Muscle layer of duodenum (tissue), 2 donors: ENCODE results near the gene DRC1.

Experiments used
- H3K27ac ChIP-seq: one replicate; pipeline ENCODE4 v1.7.0; 2013; ENCODE audit warnings: mild to moderate bottlenecking, low read length
- H3K27me3 ChIP-seq: one replicate; pipeline ENCODE4 v1.7.0; 2013; ENCODE audit warnings: low read depth, mild to moderate bottlenecking, control low read depth, low read length
- H3K36me3 ChIP-seq, 2 donors: one replicate each; pipeline ENCODE4 v1.7.0; 2013; ENCODE audit warnings: low read length in 2 of 2, control low read depth in 1 of 2, mild to moderate bottlenecking in 1 of 2; ENCODE audit not compliant: insufficient read depth in 2 of 2, control insufficient read depth in 1 of 2
- H3K4me1 ChIP-seq, 2 donors: one replicate each; pipeline ENCODE4 v1.7.0; 2013; ENCODE audit warnings: low read length in 2 of 2, mild to moderate bottlenecking in 2 of 2, control low read depth in 1 of 2, moderate library complexity in 1 of 2; ENCODE audit not compliant: insufficient read depth in 2 of 2, control insufficient read depth in 1 of 2
- H3K4me3 ChIP-seq, 2 donors: one replicate each; pipeline ENCODE4 v1.7.0; 2013; ENCODE audit warnings: low read length in 2 of 2, low read depth in 1 of 2, mild to moderate bottlenecking in 1 of 2
- H3K9me3 ChIP-seq, 2 donors: one replicate each; pipeline ENCODE4 v1.7.0; 2013; ENCODE audit warnings: low read length in 2 of 2, control low read depth in 1 of 2, mild to moderate bottlenecking in 1 of 2; ENCODE audit not compliant: control insufficient read depth in 1 of 2
- donor health status: healthy.

The DRC1 gene

GRCh38 chr2:26429779-26430578 is 28.3 kb downstream of the DRC1 start:
- H3K27ac ChIP-seq, result no peak overlapping the region
- no peak overlapping the region for H3K4me3 ChIP-seq
- no peaks in the 10 kb centered on the region for H3K4me1 ChIP-seq
- no peaks in the 10 kb centered on the region for H3K27me3 ChIP-seq
- no peaks in the 10 kb centered on the region for H3K36me3 ChIP-seq
- no peaks in the 10 kb centered on the region for H3K9me3 ChIP-seq

GRCh38 chr2:26430826-26431225 is 29.1 kb downstream of the DRC1 start:
- H3K9me3 ChIP-seq, result no peaks in the 10 kb centered on the region
- no peak overlapping the region for H3K27ac ChIP-seq
- H3K4me1 ChIP-seq, result no peaks in the 10 kb centered on the region
- H3K36me3 ChIP-seq, result no peaks in the 10 kb centered on the region
- H3K27me3 ChIP-seq, result no peaks in the 10 kb centered on the region
- H3K4me3 ChIP-seq, result no peak overlapping the region

- H3K27ac ChIP-seq, result no peak overlapping the region
- no peak overlapping the region for H3K4me3 ChIP-seq
- no peaks in the 10 kb centered on the region for H3K9me3 ChIP-seq
- no peaks in the 10 kb centered on the region for H3K36me3 ChIP-seq
- H3K4me1 ChIP-seq, result no peaks in the 10 kb centered on the region
- H3K27me3 ChIP-seq, result no peaks in the 10 kb centered on the region
These were observed 30.6 kb downstream of the DRC1 start for GRCh38 chr2:26432363-26432762.

- H3K9me3 ChIP-seq, result no peaks in the 10 kb centered on the region
- H3K4me1 ChIP-seq, result no peaks in the 10 kb centered on the region
- H3K27ac ChIP-seq, result no peak overlapping the region
These were observed 31.1 kb downstream of the DRC1 start for GRCh38 chr2:26432859-26433258.

GRCh38 chr2:26435106-26435505 is 33.4 kb downstream of the DRC1 start:
- H3K4me1 ChIP-seq, result no peaks in the 10 kb centered on the region
- no peaks in the 10 kb centered on the region for H3K27me3 ChIP-seq
- no peak overlapping the region for H3K4me3 ChIP-seq
- H3K27ac ChIP-seq, result no peak overlapping the region
- H3K36me3 ChIP-seq, result no peaks in the 10 kb centered on the region
- no peaks in the 10 kb centered on the region for H3K9me3 ChIP-seq

More at GRCh38 chr2:26432859-26433258, 31.1 kb downstream of the DRC1 start:
- no peak overlapping the region for H3K4me3 ChIP-seq
- H3K27me3 ChIP-seq, result no peaks in the 10 kb centered on the region
- H3K36me3 ChIP-seq, result no peaks in the 10 kb centered on the region

GRCh38 chr2:26438526-26438925 is 36.8 kb downstream of the DRC1 start:
- no peaks in the 10 kb centered on the region for H3K4me1 ChIP-seq
- no peaks in the 10 kb centered on the region for H3K27me3 ChIP-seq
- no peak overlapping the region for H3K4me3 ChIP-seq
- H3K9me3 ChIP-seq, result no peaks in the 10 kb centered on the region
- no peaks in the 10 kb centered on the region for H3K36me3 ChIP-seq
- H3K27ac ChIP-seq, result no peak overlapping the region

GRCh38 chr2:26438926-26439325 is 37.2 kb downstream of the DRC1 start:
- Histone ChIP-seq H3K4me3 (no peak overlapping the region), H3K36me3 (no peaks in the 10 kb centered on the region), H3K9me3 (no peaks in the 10 kb centered on the region), H3K4me1 (no peaks in the 10 kb centered on the region), H3K27me3 (no peaks in the 10 kb centered on the region), H3K27ac (no peak overlapping the region)

- no peak overlapping the region for H3K4me3 ChIP-seq
- no peak overlapping the region for H3K27ac ChIP-seq
- no peaks in the 10 kb centered on the region for H3K4me1 ChIP-seq
- H3K27me3 ChIP-seq, result no peaks in the 10 kb centered on the region
- no peaks in the 10 kb centered on the region for H3K9me3 ChIP-seq
- H3K36me3 ChIP-seq, result no peaks in the 10 kb centered on the region
These were observed 40.6 kb downstream of the DRC1 start for GRCh38 chr2:26442301-26442700.

GRCh38 chr2:26442707-26443106 is 41.0 kb downstream of the DRC1 start:
- Histone ChIP-seq H3K4me1 (no peaks in the 10 kb centered on the region), H3K4me3 (no peak overlapping the region), H3K9me3 (no peaks in the 10 kb centered on the region), H3K27me3 (no peaks in the 10 kb centered on the region), H3K36me3 (no peaks in the 10 kb centered on the region), H3K27ac (no peak overlapping the region)

- H3K27me3 ChIP-seq, result no peaks in the 10 kb centered on the region
- H3K36me3 ChIP-seq, result no peaks in the 10 kb centered on the region
- no peaks in the 10 kb centered on the region for H3K4me1 ChIP-seq
- H3K9me3 ChIP-seq, result no peaks in the 10 kb centered on the region
- H3K27ac ChIP-seq, result no peak overlapping the region
- no peak overlapping the region for H3K4me3 ChIP-seq
These were observed 42.5 kb downstream of the DRC1 start for GRCh38 chr2:26444236-26444635.

- no peak overlapping the region for H3K4me3 ChIP-seq
- H3K4me1 ChIP-seq, result no peaks in the 10 kb centered on the region
- no peaks in the 10 kb centered on the region for H3K27me3 ChIP-seq
- no peak overlapping the region for H3K27ac ChIP-seq
- no peaks in the 10 kb centered on the region for H3K9me3 ChIP-seq
- H3K36me3 ChIP-seq, result no peaks in the 10 kb centered on the region
These were observed 46.9 kb downstream of the DRC1 start for GRCh38 chr2:26448651-26449050.
